GM12878 (cell line): ENCODE measurements around the gene BCL2L12. TPM values are rescaled to one million over a fixed set of nuclear protein-coding genes. Genes with fewer than 3 reads are reported as not detected.

Experiments used
- ATF7 ChIP-seq: fragments of 450-650 bp; IDR thresholded peaks from 2 replicates; pipeline ENCODE4 v1.6.1; 2016; ENCODE audit warnings: low read depth, mild to moderate bottlenecking
- EGR1 ChIP-seq, 2 experiments: IDR thresholded peaks; 1 replicate in 1 of 2; 2 replicates in 1 of 2; pipeline ENCODE4 v1.6.1; 2011 to 2012; ENCODE audit warnings: low read depth in 2 of 2, low read length in 2 of 2, borderline replicate concordance in 1 of 2, mild to moderate bottlenecking in 1 of 2, moderate library complexity in 1 of 2
- GATAD2B ChIP-seq: fragments of 450-650 bp; conservative IDR thresholded peaks from 2 replicates; pipeline ENCODE4 v1.6.1; 2017; ENCODE audit warnings: low read depth, mild to moderate bottlenecking, moderate library complexity
- HDAC6 ChIP-seq: fragments of 200-600 bp; sonication (generic); IDR thresholded peaks from one replicate; pipeline ENCODE4 v1.8.0; 2017; ENCODE audit warnings: antibody characterized with exemption; ENCODE audit not compliant: unreplicated experiment
- MTA3 ChIP-seq: IDR thresholded peaks from 2 replicates; pipeline ENCODE4 v1.6.1; 2012; ENCODE audit warnings: low read length, inconsistent platforms, borderline replicate concordance
- MXI1 ChIP-seq: fragments of 150-350 bp; IDR thresholded peaks from 2 replicates; pipeline ENCODE4 v1.6.1; 2011; ENCODE audit warnings: low read depth, mild to moderate bottlenecking, inconsistent platforms, low read length, improper control_type of control experiment
- NR2C2 ChIP-seq: IDR thresholded peaks from 2 replicates; pipeline ENCODE4 v1.6.1; 2011; ENCODE audit warnings: borderline replicate concordance, low read depth; ENCODE audit not compliant: control insufficient read depth, insufficient read length
- POLR2A ChIP-seq: IDR thresholded peaks from 2 replicates; pipeline ENCODE4 v1.6.1; 2011; ENCODE audit warnings: low read depth, mild to moderate bottlenecking, low read length
- RB1 ChIP-seq: fragments of 450-650 bp; formaldehyde crosslinking; IDR thresholded peaks from 2 replicates; pipeline ENCODE4 v1.6.1; 2017; ENCODE audit warnings: mild to moderate bottlenecking, borderline replicate concordance
- SIN3A ChIP-seq: IDR thresholded peaks from 2 replicates; pipeline ENCODE4 v1.6.1; 2012; ENCODE audit warnings: low read depth, low read length, improper control_type of control experiment
- SP1 ChIP-seq: IDR thresholded peaks from one replicate; pipeline ENCODE4 v1.6.1; 2011; ENCODE audit warnings: low read depth, low read length
- TCF7 ChIP-seq: IDR thresholded peaks from 2 replicates; pipeline ENCODE4 v1.6.1; 2014; ENCODE audit warnings: antibody characterized with exemption, borderline replicate concordance
- USF2 ChIP-seq: IDR thresholded peaks from 2 replicates; pipeline ENCODE4 v1.6.1; 2011; ENCODE audit warnings: low read depth, low read length, improper control_type of control experiment, borderline replicate concordance
- ZBTB4 ChIP-seq: fragments of 450-650 bp; formaldehyde crosslinking; IDR thresholded peaks from 2 replicates; pipeline ENCODE4 v1.4.0; 2022; ENCODE audit warnings: mild to moderate bottlenecking, moderate library complexity
- polyA plus RNA-seq, 11 experiments: library from polyadenylated mRNA; depleted of rRNA in 4 of 11; unstranded in 6 of 11; stranded (reverse) in 5 of 11; fragments of >200 nt; fragmentation: Nextera tagmentation in 4 of 11; fragmentation: Illumina TruSeq in 1 of 11; extraction: Ambion mirVana in 4 of 11; extraction: Trizol in 1 of 11; gene quantifications; 1 replicate in 1 of 11; 2 replicates in 10 of 11; pipeline versions ENCODE4 v1.2.1 to v1.2.3, GENCODE V29; 2011 to 2016; ENCODE audit warnings: inconsistent platforms in 2 of 11, missing spikeins in 2 of 11, low read depth in 1 of 11
- total RNA-seq, 4 experiments: library from RNA; depleted of rRNA in 3 of 4; stranded (reverse); fragments of >200 nt in 3 of 4; fragmentation: Illumina TruSeq in 1 of 4; extraction: Trizol in 1 of 4; gene quantifications; 2 replicates each; pipeline versions ENCODE4 v1.2.1 to v1.2.3, GENCODE V29; 2013 to 2021
- TF ChIP-seq, protein P1 (sequence below): fragments of 450-650 bp; IDR thresholded peaks from 2 replicates; pipeline ENCODE4 v1.6.1; 2017; ENCODE audit warnings: borderline replicate concordance
- TF ChIP-seq, protein P2 (sequence below): IDR thresholded peaks from 2 replicates; pipeline ENCODE4 v1.6.1; 2012; ENCODE audit warnings: mild to moderate bottlenecking, low read depth, low read length

BCL2L12 gene
- total and polyA plus RNA-seq, 10 of the 15 experiments (the other 5 are each of a cell fraction or from before 2014, with no cell fraction given) = 1.8 to 143 (median 50.4) TPM

DNA sequence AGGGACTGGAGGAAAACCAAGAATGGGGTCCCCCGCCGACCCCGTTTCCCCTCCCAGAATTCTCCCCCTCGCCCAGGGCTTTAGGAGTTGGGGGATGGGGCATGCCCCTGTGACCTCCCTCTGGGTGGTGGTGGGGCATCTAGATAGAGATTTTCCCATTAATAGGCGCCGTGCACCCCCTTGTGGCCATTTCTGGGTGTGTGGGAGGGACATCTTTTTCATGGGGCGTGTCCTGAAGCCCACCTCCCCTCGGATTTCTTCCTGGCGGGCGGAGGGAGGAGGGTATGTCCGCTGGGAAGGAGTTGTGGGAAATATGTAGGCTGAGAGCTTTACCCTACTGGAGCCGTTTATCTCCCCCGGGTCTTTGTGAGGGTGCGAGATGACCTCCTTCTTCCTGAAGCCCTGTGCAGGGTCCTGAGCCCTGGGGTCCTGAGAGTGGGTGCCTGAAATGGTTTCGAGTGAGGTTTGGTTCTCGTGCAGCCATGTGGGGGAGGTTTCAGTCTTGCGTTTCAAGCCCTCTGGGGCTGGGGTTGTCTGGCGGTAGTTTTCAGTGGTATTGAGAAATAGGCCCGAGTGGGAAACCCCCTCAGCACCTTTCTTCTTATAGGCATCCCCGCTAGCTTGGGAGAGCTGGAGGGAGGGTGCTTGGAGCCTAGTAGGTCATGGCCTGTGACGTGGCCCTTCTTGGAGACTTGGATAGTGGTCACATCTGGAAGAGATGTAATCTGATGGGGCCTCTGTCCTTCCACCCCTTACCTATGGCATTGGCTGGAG is 12.4 kb downstream of the BCL2L12 start (continued):
- TF ChIP-seq ZBTB4 (CRISPR knock-in tag) (no peak), HDAC6 (no peak), TCF7 (no peak), ATF7 (0 out of 2 replicates have a peak, but pooled peaks have one; percentile 17), NR2C2 (no peak), USF2 (no peak), EGR1 (IDR thresholded peaks at IDR 0.05; ENCODE audit: borderline replicate concordance in 1 of 2, low read depth in 2 of 2, low read length in 2 of 2) (no peak), MXI1 (peak; percentile 68), MTA3 (peak; percentile 39; the same call in 1 of the 2 replicates), RB1 (peak; percentile 75; the same call in 1 of the 2 replicates), GATAD2B (no peak; the same call in 1 of the 2 replicates), SIN3A (no peak; the same call in 1 of the 2 replicates), POLR2A (peak; percentile 38), SP1 (no peak)
- TF ChIP-seq, protein P1, sequence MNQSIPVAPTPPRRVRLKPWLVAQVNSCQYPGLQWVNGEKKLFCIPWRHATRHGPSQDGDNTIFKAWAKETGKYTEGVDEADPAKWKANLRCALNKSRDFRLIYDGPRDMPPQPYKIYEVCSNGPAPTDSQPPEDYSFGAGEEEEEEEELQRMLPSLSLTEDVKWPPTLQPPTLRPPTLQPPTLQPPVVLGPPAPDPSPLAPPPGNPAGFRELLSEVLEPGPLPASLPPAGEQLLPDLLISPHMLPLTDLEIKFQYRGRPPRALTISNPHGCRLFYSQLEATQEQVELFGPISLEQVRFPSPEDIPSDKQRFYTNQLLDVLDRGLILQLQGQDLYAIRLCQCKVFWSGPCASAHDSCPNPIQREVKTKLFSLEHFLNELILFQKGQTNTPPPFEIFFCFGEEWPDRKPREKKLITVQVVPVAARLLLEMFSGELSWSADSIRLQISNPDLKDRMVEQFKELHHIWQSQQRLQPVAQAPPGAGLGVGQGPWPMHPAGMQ = no peak
- TF ChIP-seq, protein P2, sequence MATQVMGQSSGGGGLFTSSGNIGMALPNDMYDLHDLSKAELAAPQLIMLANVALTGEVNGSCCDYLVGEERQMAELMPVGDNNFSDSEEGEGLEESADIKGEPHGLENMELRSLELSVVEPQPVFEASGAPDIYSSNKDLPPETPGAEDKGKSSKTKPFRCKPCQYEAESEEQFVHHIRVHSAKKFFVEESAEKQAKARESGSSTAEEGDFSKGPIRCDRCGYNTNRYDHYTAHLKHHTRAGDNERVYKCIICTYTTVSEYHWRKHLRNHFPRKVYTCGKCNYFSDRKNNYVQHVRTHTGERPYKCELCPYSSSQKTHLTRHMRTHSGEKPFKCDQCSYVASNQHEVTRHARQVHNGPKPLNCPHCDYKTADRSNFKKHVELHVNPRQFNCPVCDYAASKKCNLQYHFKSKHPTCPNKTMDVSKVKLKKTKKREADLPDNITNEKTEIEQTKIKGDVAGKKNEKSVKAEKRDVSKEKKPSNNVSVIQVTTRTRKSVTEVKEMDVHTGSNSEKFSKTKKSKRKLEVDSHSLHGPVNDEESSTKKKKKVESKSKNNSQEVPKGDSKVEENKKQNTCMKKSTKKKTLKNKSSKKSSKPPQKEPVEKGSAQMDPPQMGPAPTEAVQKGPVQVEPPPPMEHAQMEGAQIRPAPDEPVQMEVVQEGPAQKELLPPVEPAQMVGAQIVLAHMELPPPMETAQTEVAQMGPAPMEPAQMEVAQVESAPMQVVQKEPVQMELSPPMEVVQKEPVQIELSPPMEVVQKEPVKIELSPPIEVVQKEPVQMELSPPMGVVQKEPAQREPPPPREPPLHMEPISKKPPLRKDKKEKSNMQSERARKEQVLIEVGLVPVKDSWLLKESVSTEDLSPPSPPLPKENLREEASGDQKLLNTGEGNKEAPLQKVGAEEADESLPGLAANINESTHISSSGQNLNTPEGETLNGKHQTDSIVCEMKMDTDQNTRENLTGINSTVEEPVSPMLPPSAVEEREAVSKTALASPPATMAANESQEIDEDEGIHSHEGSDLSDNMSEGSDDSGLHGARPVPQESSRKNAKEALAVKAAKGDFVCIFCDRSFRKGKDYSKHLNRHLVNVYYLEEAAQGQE = no peak
